K562 (cell line): ENCODE data around the gene E2F2. TPM values are rescaled to one million over a fixed set of nuclear protein-coding genes. Genes with fewer than 3 reads are reported as not detected.
A peak's percentile ranks its signal among the peaks of the same experiment; 100 is the strongest.

Experiments used
- ARHGAP35 ChIP-seq: fragments of 450-650 bp; IDR thresholded peaks from 2 replicates; pipeline ENCODE4 v1.6.1; 2018; ENCODE audit not compliant: partially characterized antibody
- ARID3A ChIP-seq: IDR thresholded peaks from 2 replicates; pipeline ENCODE4 v1.6.1; 2012; ENCODE audit warnings: low read depth, low read length, improper control_type of control experiment, borderline replicate concordance
- CHD2 ChIP-seq: IDR thresholded peaks from 2 replicates; pipeline ENCODE4 v1.6.1; 2011; ENCODE audit warnings: low read depth, low read length
- CREB1 ChIP-seq, 2 experiments: sonication (generic) in 1 of 2; formaldehyde crosslinking in 1 of 2; IDR thresholded peaks; 2 replicates each; pipeline versions ENCODE4 v1.6.1 to v1.8.0; 2012 to 2022; ENCODE audit warnings: inconsistent platforms in 1 of 2, mild to moderate bottlenecking in 1 of 2, missing genetic modification reagents in 1 of 2, moderate library complexity in 1 of 2
- CREM ChIP-seq: IDR thresholded peaks from 2 replicates; pipeline ENCODE4 v1.6.1; 2014; ENCODE audit warnings: antibody characterized with exemption, low read depth
- DPF2 ChIP-seq: fragments of 450-650 bp; IDR thresholded peaks from 2 replicates; pipeline ENCODE4 v1.6.1; 2016
- ESRRA ChIP-seq: fragments of 450-650 bp; IDR thresholded peaks from 2 replicates; pipeline ENCODE4 v1.6.1; 2014; ENCODE audit warnings: low read depth, mild to moderate bottlenecking, moderate library complexity, borderline replicate concordance
- ETS2 ChIP-seq: IDR thresholded peaks from 2 replicates; pipeline ENCODE4 v1.6.1; 2016; ENCODE audit warnings: borderline replicate concordance, missing genetic modification characterization, mild to moderate bottlenecking, moderate library complexity, missing compliant biosample characterization; ENCODE audit not compliant: poor library complexity, severe bottlenecking
- FOXK2 ChIP-seq, 2 experiments: fragments of 450-650 bp; IDR thresholded peaks in 1 of 2; conservative IDR thresholded peaks in 1 of 2; 2 replicates each; pipeline ENCODE4 v1.6.1; 2016; ENCODE audit warnings: low read depth in 2 of 2, mild to moderate bottlenecking in 1 of 2
- HDAC2 ChIP-seq: fragments of 450-650 bp; IDR thresholded peaks from 2 replicates; pipeline ENCODE4 v1.6.1; 2016; ENCODE audit warnings: mild to moderate bottlenecking
- IFI16 ChIP-seq: fragments of 250-450 bp; sonication (Bioruptor Pico); IDR thresholded peaks from 2 replicates; pipeline ENCODE4 v2.1.2; 2022; ENCODE audit warnings: mild to moderate bottlenecking, inconsistent platforms
- KDM1A ChIP-seq, 2 experiments: fragments of 450-650 bp; IDR thresholded peaks; 2 replicates each; pipeline ENCODE4 v1.6.1; 2016; ENCODE audit warnings: mild to moderate bottlenecking in 2 of 2
- KDM4B ChIP-seq, 2 experiments: fragments of 450-650 bp in 1 of 2; sonication (generic) in 1 of 2; IDR thresholded peaks; 2 replicates each; pipeline ENCODE4 v1.6.1; 2016 to 2017; ENCODE audit warnings: borderline replicate concordance in 2 of 2, antibody characterized with exemption in 1 of 2, low read depth in 1 of 2, mild to moderate bottlenecking in 1 of 2
- KLF16 ChIP-seq: IDR thresholded peaks from 2 replicates; pipeline ENCODE4 v1.6.1; 2016; ENCODE audit warnings: antibody characterized with exemption
- LEF1 ChIP-seq: fragments of 450-650 bp; IDR thresholded peaks from 2 replicates; pipeline ENCODE4 v1.6.1; 2016; ENCODE audit warnings: mild to moderate bottlenecking
- MTA2 ChIP-seq: fragments of 450-650 bp; IDR thresholded peaks from 2 replicates; pipeline ENCODE4 v1.6.1; 2016; ENCODE audit warnings: low read depth
- MYBL2 ChIP-seq, 2 experiments: fragments of 450-650 bp in 1 of 2; sonication (generic) in 1 of 2; formaldehyde crosslinking in 1 of 2; IDR thresholded peaks; 2 replicates each; pipeline versions ENCODE4 v1.6.1 to v1.8.1; 2017 to 2022; ENCODE audit warnings: borderline replicate concordance in 1 of 2, inconsistent platforms in 1 of 2, low read depth in 1 of 2, mild to moderate bottlenecking in 1 of 2, missing genetic modification reagents in 1 of 2, moderate library complexity in 1 of 2
- PHF20 ChIP-seq: fragments of 450-650 bp; IDR thresholded peaks from 2 replicates; pipeline ENCODE4 v1.6.1; 2018; ENCODE audit not compliant: partially characterized antibody
- PHF8 ChIP-seq: fragments of 200-600 bp; sonication (generic); IDR thresholded peaks from 2 replicates; pipeline ENCODE4 v1.6.1; 2012; ENCODE audit warnings: mixed run types, mild to moderate bottlenecking, inconsistent platforms, low read length, moderate library complexity, borderline replicate concordance
- POLR2A ChIP-seq: fragments of 450-650 bp; conservative IDR thresholded peaks from 2 replicates; pipeline ENCODE4 v1.6.1; 2016
- RCOR1 ChIP-seq, 2 experiments: IDR thresholded peaks; 2 replicates each; pipeline ENCODE4 v1.6.1; 2012; ENCODE audit warnings: low read depth in 2 of 2, low read length in 2 of 2, borderline replicate concordance in 1 of 2, improper control_type of control experiment in 1 of 2
- RFX5 ChIP-seq: IDR thresholded peaks from 2 replicates; pipeline ENCODE4 v1.6.1; 2011; ENCODE audit warnings: low read depth, mild to moderate bottlenecking, improper control_type of control experiment, low read length
- SAFB ChIP-seq: fragments of 200-400 bp; formaldehyde crosslinking; IDR thresholded peaks from 2 replicates; pipeline ENCODE4 v1.6.1; 2017; ENCODE audit warnings: low read depth, low read length, borderline replicate concordance
- SOX6 ChIP-seq: fragments of 450-650 bp; IDR thresholded peaks from 2 replicates; pipeline ENCODE4 v1.6.1; 2014; ENCODE audit warnings: mild to moderate bottlenecking
- TARDBP ChIP-seq: fragments of 450-650 bp; IDR thresholded peaks from 2 replicates; pipeline ENCODE4 v1.6.1; 2016
- TCF3 ChIP-seq: sonication (generic); formaldehyde crosslinking; IDR thresholded peaks from 2 replicates; pipeline ENCODE4 v1.4.0; 2020; ENCODE audit warnings: mild to moderate bottlenecking, missing genetic modification reagents
- ZKSCAN1 ChIP-seq: fragments of 150-350 bp; IDR thresholded peaks from 2 replicates; pipeline ENCODE4 v1.6.1; 2016; ENCODE audit warnings: low read depth, low read length
- ZNF384 ChIP-seq: IDR thresholded peaks from 2 replicates; pipeline ENCODE4 v1.6.1; 2012; ENCODE audit warnings: low read depth, low read length, improper control_type of control experiment
- ZNF766 ChIP-seq: fragments of 200-800 bp; sonication (Bioruptor generic); conservative IDR thresholded peaks from 2 replicates; pipeline ENCODE4 v1.6.1; 2016; ENCODE audit warnings: missing genetic modification characterization, missing compliant biosample characterization
- polyA plus RNA-seq, 8 experiments: library from polyadenylated mRNA; depleted of rRNA in 4 of 8; stranded (reverse) in 5 of 8; unstranded in 3 of 8; fragments of >200 nt; fragmentation: Nextera tagmentation in 2 of 8; fragmentation: Illumina TruSeq in 1 of 8; extraction: Ambion mirVana in 2 of 8; extraction: Trizol in 1 of 8; gene quantifications; 2 replicates each; pipeline versions ENCODE4 v1.2.1 to v1.2.3, GENCODE V29; 2011 to 2014; ENCODE audit warnings: inconsistent platforms in 1 of 8, missing spikeins in 1 of 8
- total RNA-seq, 7 experiments: library from RNA; depleted of rRNA in 6 of 7; stranded (reverse); fragments of >200 nt in 6 of 7; fragmentation: Illumina TruSeq in 2 of 7; extraction: Trizol in 2 of 7; gene quantifications; 2 replicates each; pipeline versions ENCODE4 v1.2.1 to v1.2.3, GENCODE V29; 2011 to 2021; ENCODE audit warnings: low replicate concordance in 1 of 7
- TF ChIP-seq, protein P1 (sequence below): fragments of 250-450 bp; sonication (Bioruptor Pico); IDR thresholded peaks from 2 replicates; pipeline ENCODE4 v1.9.0; 2021; ENCODE audit warnings: mild to moderate bottlenecking

E2F2 gene
- total and polyA plus RNA-seq, 9 of the 15 experiments (the other 6 are each of a cell fraction or from before 2014, with no cell fraction given), result 3.1 to 25.3 (median 11.4) TPM

DNA sequence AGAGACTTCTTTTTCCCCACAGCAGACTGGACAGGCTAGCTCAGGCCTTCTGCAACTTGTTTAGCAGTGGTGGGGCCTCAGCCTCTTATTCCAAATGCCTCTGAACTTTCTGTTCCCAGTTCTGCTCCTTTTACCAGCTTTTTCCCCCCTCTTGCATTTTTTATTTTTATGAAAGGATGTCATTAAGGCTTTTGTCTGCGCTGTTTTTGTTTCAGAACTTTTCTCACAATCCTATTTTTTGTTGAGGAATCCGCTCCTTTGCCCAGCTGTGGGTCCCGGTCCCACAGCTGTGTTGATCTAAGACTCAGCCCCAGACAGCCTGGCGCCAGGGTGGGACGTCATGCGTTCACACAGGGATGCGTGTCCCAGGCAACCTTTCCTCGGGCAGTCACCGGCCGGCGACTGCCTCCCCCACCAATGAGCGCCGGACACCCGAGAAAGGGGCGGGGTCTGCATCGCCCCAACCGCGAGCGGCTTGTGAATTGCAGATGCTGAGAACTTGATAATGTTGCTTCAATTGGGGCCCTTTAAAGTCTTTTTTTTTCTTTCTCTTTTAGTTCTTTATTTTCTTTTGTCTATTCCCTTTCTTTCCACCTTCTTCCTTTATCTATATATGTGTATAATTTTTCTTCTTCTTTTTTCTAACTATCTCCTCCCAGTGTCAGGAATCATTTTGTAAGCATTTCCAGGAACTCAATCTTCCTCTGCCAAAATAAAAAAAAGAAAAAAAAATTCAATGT lies 31.3 kb upstream of the E2F2 start (continued):
- TF ChIP-seq CREM, result peak; percentile 96
- peak; percentile 82 for TF ChIP-seq DPF2
- no peak for TF ChIP-seq ETS2 (tag)
- peak; percentile 29; the same call in 1 of the 2 replicates for TF ChIP-seq PHF8
- no peak for TF ChIP-seq IFI16 (CRISPR knock-in tag)
- peak; percentile 15; the same call in 1 of the 2 replicates for TF ChIP-seq MTA2
- TF ChIP-seq MYBL2 (IDR thresholded peaks at IDR 0.05; ENCODE audit: low read depth), result no peak
- TF ChIP-seq MYBL2 (CRISPR knock-in tag; IDR thresholded peaks at IDR 0.05; ENCODE audit: borderline replicate concordance), result no peak
- no peak for TF ChIP-seq CHD2
- peak; percentile 67 for TF ChIP-seq POLR2A
- peak; percentile 67; the same call in 1 of the 2 replicates for TF ChIP-seq SOX6
- TF ChIP-seq, protein P1, sequence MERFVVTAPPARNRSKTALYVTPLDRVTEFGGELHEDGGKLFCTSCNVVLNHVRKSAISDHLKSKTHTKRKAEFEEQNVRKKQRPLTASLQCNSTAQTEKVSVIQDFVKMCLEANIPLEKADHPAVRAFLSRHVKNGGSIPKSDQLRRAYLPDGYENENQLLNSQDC, result peak; percentile 52; the same call in 1 of the 2 replicates
- TF ChIP-seq KLF16, result 0 out of 2 replicates have a peak, but pooled peaks have one; percentile 25
- no peak; the same call in 1 of the 2 replicates for TF ChIP-seq ESRRA
- peak; percentile 17; the same call in 1 of the 2 replicates for TF ChIP-seq SAFB
- no peak for TF ChIP-seq RFX5
- peak; percentile 63 for TF ChIP-seq HDAC2
- peak in 1 of 2 experiments; percentile 79; a peak in 3 of 4 replicates for TF ChIP-seq RCOR1 (IDR thresholded peaks at IDR 0.05; ENCODE audit: borderline replicate concordance in 1 of 2, low read depth in 2 of 2, low read length in 2 of 2)
- no peak; a peak in 1 of 4 replicates for TF ChIP-seq KDM1A (IDR thresholded peaks at IDR 0.05)
- TF ChIP-seq ARHGAP35, result no peak
- TF ChIP-seq KDM4B (IDR thresholded peaks at IDR 0.05; ENCODE audit: borderline replicate concordance in 2 of 2, low read depth in 1 of 2), result no peak
- TF ChIP-seq ZNF384, result peak; percentile 65; the same call in 1 of the 2 replicates
- no peak for TF ChIP-seq ZNF766 (CRISPR knock-in tag)
- peak; percentile 93 to 94 for TF ChIP-seq FOXK2 (conservative IDR thresholded peaks at IDR 0.05 in 1 of 2, IDR thresholded peaks at IDR 0.05 in 1 of 2; ENCODE audit: low read depth in 2 of 2)
- peak; percentile 51 for TF ChIP-seq TCF3 (CRISPR knock-in tag)
- 0 out of 2 replicates have a peak, but pooled peaks have one; percentile 46 for TF ChIP-seq ARID3A
- no peak for TF ChIP-seq TARDBP
- TF ChIP-seq LEF1, result peak; percentile 77
- TF ChIP-seq CREB1 (IDR thresholded peaks at IDR 0.05), result peak; percentile 95
- peak; percentile 90 for TF ChIP-seq CREB1 (CRISPR knock-in tag; IDR thresholded peaks at IDR 0.05)
- peak; percentile 13 for TF ChIP-seq PHF20
- peak; percentile 41; the same call in 1 of the 2 replicates for TF ChIP-seq ZKSCAN1
